Astrocyte of the hippocampus (primary cell): ENCODE data around the gene ELANE.
"Not testable (repeated sequence)": the region's sequence is repeated elsewhere in the genome, so short reads cannot be mapped to it uniquely, and the experiment has no call there.

Experiments used
- DNase-seq: peaks from one replicate; pipeline ENCODE4 v3.0.0; 2011; ENCODE audit warnings: low read depth, low spot score

ELANE gene

DNA sequence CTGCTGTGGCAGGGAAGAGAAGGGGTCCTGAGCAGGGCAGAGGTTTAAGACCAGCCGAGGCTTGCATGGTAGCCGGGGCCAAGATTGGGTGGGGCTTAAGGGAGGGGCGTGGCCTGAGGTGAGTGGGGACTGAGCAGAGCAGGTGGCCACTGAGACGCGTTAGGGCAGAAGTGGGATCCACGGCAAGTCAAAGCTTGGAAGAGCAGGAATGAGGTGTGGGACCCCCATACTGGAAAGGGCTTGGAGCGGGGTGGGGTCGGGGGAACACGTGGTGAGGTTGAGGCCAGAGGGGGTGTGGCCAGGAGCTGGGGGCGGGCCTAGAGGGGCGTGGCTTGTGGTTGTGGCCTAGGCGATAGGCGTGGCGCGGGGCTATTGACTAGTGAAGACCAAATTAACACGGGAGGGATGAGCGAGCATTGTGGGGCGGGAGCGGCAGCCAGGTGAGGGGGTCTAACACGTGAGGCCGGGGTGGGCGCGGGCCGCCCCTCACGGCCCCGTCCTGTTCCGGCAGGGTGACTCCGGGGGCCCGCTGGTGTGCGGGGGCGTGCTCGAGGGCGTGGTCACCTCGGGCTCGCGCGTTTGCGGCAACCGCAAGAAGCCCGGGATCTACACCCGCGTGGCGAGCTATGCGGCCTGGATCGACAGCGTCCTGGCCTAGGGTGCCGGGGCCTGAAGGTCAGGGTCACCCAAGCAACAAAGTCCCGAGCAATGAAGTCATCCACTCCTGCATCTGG lies 10.6 kb downstream of the ELANE start:
- peak; percentile 51 for DNase-seq

- DNase-seq, result no peak
Observed at GRCh38 chr19:863315-863620, 11.2 kb downstream of the ELANE start.

- no peak for DNase-seq
Observed at GRCh38 chr19:866769-867300, 14.7 kb downstream of the ELANE start.

DNA sequence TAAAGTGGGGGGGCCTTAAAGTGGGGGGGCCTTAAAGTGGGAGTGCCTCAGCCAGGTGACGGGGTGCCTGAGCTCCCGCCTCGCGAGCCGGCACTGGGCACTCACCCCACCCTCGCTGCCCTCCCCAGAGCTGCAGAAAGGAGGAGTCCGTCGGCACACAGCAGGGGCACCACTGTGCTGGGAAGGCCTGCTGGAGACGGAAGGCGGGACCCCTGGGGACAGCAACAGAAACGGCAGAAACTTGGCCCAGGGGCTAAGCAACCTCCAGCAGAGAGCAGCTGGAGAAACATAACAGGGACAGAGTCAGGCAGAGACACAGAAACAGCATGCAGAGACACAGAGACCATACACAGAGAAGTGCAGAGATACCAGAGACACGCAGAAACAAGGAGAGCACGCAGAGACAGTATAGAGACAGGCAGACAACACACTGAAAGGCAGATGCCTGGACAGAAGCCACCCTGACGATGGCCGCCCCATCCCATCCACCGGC lies 15.2 kb downstream of the ELANE start:
- no peak for DNase-seq

GRCh38 chr19:867855-868457 lies 15.9 kb downstream of the ELANE start:
- no peak for DNase-seq

GRCh38 chr19:868458-869244 lies 16.5 kb downstream of the ELANE start:
- no peak for DNase-seq

DNA sequence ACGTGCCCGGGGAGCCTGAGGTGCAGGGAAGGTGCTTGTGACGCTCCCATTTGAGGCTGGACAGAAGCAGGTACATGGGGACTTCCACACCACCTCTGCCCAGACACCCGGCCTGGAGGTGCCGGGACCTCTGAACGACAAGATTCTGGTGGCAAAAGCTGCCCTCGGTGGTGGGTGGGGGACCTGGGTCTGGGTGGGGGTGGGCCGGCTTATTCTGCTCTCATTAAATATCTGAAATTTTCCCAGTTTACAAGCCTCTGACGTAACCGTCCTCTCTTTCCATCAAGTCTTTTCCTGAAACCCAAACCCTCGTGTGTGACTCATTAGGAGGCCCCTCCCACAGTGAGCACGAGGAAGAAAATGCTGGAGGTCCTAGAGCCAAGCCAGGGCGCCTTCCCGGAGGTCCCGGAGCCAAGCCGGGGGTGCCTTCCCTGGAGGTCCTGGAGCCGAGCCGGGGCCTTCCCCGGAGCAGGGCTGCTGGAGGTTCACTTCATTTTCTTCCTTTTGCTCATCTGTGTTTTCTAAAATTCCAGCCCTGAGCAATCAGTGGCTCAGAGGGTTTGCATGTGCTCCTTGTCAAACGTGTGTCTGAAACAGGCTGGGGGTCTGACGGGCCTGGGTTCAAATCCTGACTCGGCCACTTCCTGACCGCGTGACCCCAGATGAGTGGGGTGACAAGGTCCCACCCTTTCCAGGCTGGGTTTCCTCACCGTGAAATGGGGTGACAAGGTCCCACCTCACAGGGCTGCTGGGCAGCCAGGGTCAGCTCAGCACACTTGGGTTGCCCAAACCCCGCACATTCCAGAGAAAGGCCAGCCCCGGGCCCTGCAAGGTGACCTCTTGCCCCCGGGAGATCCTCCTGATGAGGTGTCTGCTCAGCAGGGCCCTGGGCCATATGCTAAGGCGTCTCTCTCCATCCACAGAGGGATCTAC lies 17.4 kb downstream of the ELANE start:
- peak; percentile 95 for DNase-seq

GRCh38 chr19:870314-870713 lies 18.2 kb downstream of the ELANE start:
- DNase-seq, result no peak

DNA sequence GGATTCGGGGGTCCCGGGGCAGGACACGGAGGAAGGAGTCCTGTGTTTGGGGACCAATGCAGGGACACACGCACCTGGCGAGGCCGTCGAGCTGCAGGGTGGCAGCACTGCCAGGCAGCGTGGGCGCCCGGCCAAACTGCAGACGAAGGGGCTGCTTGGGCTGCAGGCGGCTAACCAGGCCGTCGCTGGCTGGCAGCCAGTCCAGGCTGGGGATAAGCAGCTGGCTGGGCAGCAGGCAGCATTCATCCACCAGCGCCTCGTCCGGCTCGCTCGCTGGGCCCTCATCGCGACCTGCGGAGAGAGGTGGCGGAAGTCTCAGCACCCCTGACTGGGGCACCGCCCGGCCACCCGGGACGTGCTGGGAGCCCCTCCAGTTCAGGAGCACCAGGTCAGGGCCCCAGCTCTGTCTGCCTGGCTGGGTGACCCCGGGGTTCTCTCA lies 18.9 kb downstream of the ELANE start:
- DNase-seq, result peak; percentile 91

DNA sequence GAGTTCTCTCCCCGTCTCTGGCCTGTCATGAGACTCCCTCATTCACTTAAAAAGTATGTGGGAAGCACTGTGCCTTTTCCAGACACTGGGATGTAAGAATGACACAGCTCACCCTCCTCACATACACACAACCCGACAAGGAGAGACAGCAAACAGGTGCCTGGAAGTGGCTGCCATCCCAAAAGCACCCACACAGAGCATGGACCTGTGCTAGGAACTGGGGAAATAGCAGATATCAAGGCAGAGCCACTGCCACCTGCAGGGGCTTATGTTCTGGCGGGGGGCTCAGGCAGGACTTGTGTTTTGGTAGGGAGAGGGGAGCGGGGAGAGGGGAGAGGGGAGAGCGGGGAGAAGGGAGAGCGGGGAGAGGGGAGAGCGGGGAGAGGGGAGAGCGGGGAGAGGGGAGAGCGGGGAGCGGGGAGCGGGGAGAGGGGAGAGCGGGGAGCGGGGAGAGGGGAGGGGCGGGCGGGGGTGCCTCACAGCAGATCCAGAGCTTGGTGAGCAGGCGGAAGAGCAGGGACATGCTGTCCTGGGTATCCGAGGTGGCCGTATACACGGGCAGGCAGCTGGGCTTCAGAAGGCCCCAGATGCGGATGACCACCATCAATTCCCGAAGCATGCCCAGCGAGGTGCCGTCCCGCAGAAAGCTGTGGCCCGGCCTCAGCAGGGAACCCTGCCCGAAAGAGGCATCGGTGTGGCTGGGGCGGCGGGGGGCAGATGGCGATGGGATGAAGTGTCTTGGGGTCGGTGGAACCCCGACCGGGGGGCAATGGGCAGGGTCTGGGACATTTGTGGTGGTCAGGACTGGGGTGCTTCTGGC lies 19.6 kb downstream of the ELANE start:
- no peak for DNase-seq

- no peak for DNase-seq
Observed at GRCh38 chr19:872266-872951, 20.3 kb downstream of the ELANE start.

- no peak for DNase-seq
Observed at GRCh38 chr19:873084-873483, 21.0 kb downstream of the ELANE start.

DNA sequence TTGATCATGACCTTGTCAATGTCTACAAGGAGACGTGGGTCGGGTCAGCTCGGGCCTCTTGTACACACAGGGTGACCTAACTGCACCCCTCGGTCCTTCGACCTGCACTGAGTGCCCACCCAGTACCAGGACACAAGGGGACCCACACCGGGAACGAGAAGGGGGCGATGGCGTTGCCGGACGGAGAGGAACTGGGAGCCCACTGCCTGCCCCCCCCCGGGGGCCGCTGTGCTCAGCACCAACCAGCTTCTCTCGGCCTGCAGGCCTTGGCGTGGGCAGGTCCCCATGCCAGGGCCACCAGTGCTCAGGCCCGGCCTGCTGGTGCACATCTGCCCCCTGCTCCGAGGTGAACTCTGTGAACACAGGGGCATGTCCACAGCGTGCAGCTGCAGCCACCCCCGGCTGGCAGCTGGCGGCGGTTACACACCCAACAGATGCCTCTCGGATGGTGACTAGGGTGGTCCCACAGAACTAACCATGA lies 21.5 kb downstream of the ELANE start:
- DNase-seq, result no peak

GRCh38 chr19:875265-875879 lies 23.3 kb downstream of the ELANE start:
- no peak for DNase-seq

- DNase-seq, result no peak
Observed at GRCh38 chr19:876089-876488, 24.0 kb downstream of the ELANE start.

- DNase-seq, result no peak
Observed at GRCh38 chr19:876780-877314, 24.7 kb downstream of the ELANE start.

- DNase-seq, result not testable (repeated sequence)
Observed at GRCh38 chr19:877992-878660, 26.0 kb downstream of the ELANE start.
